Vagina (tissue), 2 donors: ENCODE results near the gene SYTL3.

Experiments
- CTCF ChIP-seq, 3 experiments: fragments of 450-650 bp in 2 of 3; fragments of 200-600 bp in 1 of 3; sonication (generic) in 1 of 3; IDR thresholded peaks; one replicate each; pipeline ENCODE4 v1.5.1; 2017 to 2019; ENCODE audit warnings: antibody characterized with exemption in 3 of 3, mild to moderate bottlenecking in 2 of 3, moderate library complexity in 2 of 3
- POLR2A ChIP-seq, 2 donors: fragments of 450-650 bp; IDR thresholded peaks; one replicate each; pipeline ENCODE4 v1.6.1; 2017; ENCODE audit warnings: antibody characterized with exemption in 2 of 2, mild to moderate bottlenecking in 2 of 2, moderate library complexity in 2 of 2
- POLR2AphosphoS5 ChIP-seq, 2 donors: sonication (generic); formaldehyde crosslinking; IDR thresholded peaks; one replicate each; pipeline ENCODE4 v1.9.0; 2017; ENCODE audit warnings: antibody characterized with exemption in 2 of 2, mild to moderate bottlenecking in 2 of 2, low read depth in 1 of 2; ENCODE audit not compliant: insufficient read depth in 1 of 2

GRCh38 chr6:158653577-158654354, 3.9 kb downstream of the SYTL3 start:
- TF ChIP-seq CTCF (IDR thresholded peaks at IDR 0.05) (no peak), POLR2AphosphoS5 (IDR thresholded peaks at IDR 0.05; ENCODE audit: insufficient read depth in 1 of 2, low read depth in 1 of 2) (peak in 1 of 2 donors; percentile 4), POLR2A (IDR thresholded peaks at IDR 0.05) (peak in 1 of 2 donors; percentile 1)
